AG04450 (cell line): ENCODE data around the gene ATP2A3. TPM values are rescaled to one million over a fixed set of nuclear protein-coding genes. Genes with fewer than 3 reads are reported as not detected.

Experiments
- CTCF ChIA-PET: fragments of 300-600, 350-600 bp; formaldehyde crosslinking; extraction: SDS; loops from one replicate; lab custom pipeline; 2022; ENCODE audit warnings: antibody characterized with exemption, inconsistent platforms; lab: Charles Lee
- POLR2A ChIA-PET: fragments of 350-600 bp; formaldehyde crosslinking; extraction: SDS; loops from one replicate; lab custom pipeline; 2021; ENCODE audit warnings: antibody characterized with exemption, inconsistent platforms; lab: Yijun Ruan, JAX
- DNase-seq: peaks from one replicate; pipeline ENCODE4 v3.0.0-alpha.2; 2011; ENCODE audit warnings: low read depth, low spot score
- H3K27ac ChIP-seq: one replicate; pipeline ENCODE4 v1.5.1; 2012; ENCODE audit warnings: low read depth, low read length, control low read depth
- H3K27me3 ChIP-seq: one replicate; pipeline ENCODE4 v1.6.0; 2012; ENCODE audit warnings: low read length; ENCODE audit not compliant: control insufficient read depth, insufficient read depth
- H3K4me3 ChIP-seq: 2 replicates; pipeline ENCODE4 v1.5.1; 2011; ENCODE audit warnings: mild to moderate bottlenecking, low read depth, low read length, control low read depth
- H3K9me3 ChIP-seq: 2 replicates; pipeline ENCODE4 v1.5.1; 2012; ENCODE audit warnings: low read length; ENCODE audit not compliant: control insufficient read depth, insufficient read depth
- CTCF ChIP-seq: IDR thresholded peaks from 2 replicates; pipeline ENCODE4 v1.5.1; 2011; ENCODE audit warnings: low read depth, low read length, control low read depth, inconsistent platforms
- polyA plus RNA-seq: library from polyadenylated mRNA; depleted of rRNA; stranded (reverse); fragments of >200 nt; gene quantifications from 2 replicates; pipeline ENCODE4 v1.2.3, GENCODE V29; 2011

ATP2A3 gene
- polyA plus RNA-seq, 1 experiment, result 0.46 TPM

GRCh38 chr17:3924512-3925350, 39.5 kb downstream of the ATP2A3 start:
- peaks cover 26% of the 10 kb centered on the region for H3K27me3 ChIP-seq
- no peak overlapping the region for H3K4me3 ChIP-seq
- CTCF ChIA-PET, result interaction anchor here (0.5 to 1.2 kb wide), 3 partner anchors 10 to 81 kb away, joined by 3 to 4 read pairs (median 3); no protein-coding TSS in a partner anchor
- no peak for DNase-seq
- no peak overlapping the region for H3K27ac ChIP-seq
- no peaks in the 10 kb centered on the region; the same call in 1 of the 2 replicates for H3K9me3 ChIP-seq
- TF ChIP-seq CTCF, result no peak
- POLR2A ChIA-PET, result no interaction called here

GRCh38 chr17:3923466-3924190, 40.6 kb downstream of the ATP2A3 start:
- CTCF ChIA-PET, result interaction anchor here (1.2 to 1.3 kb wide), 3 partner anchors 10 to 11 kb away, joined by 3 to 5 read pairs (median 3); no protein-coding TSS in a partner anchor
- no peak for TF ChIP-seq CTCF
- H3K27ac ChIP-seq, result no peak overlapping the region
- H3K27me3 ChIP-seq, result peaks cover 26% of the 10 kb centered on the region
- no peak for DNase-seq
- POLR2A ChIA-PET, result no interaction called here
- H3K4me3 ChIP-seq, result no peak overlapping the region
- no peaks in the 10 kb centered on the region; the same call in 1 of the 2 replicates for H3K9me3 ChIP-seq

- ChIA-PET CTCF (interaction anchor here (1.3 kb wide), 1 partner anchor 9 kb away, joined by 5 read pairs; no protein-coding TSS in a partner anchor), POLR2A (no interaction called here)
- Histone ChIP-seq H3K9me3 (no peaks in the 10 kb centered on the region; the same call in 1 of the 2 replicates), H3K27me3 (peaks cover 26% of the 10 kb centered on the region), H3K4me3 (no peak overlapping the region), H3K27ac (no peak overlapping the region)
- DNase-seq, result no peak
- no peak for TF ChIP-seq CTCF
Measured at GRCh38 chr17:3922765-3923164, 41.5 kb downstream of the ATP2A3 start.

- no peaks in the 10 kb centered on the region; the same call in 1 of the 2 replicates for H3K9me3 ChIP-seq
- peaks cover 29% of the 10 kb centered on the region for H3K27me3 ChIP-seq
- no peak for DNase-seq
- H3K4me3 ChIP-seq, result no peak overlapping the region
- POLR2A ChIA-PET, result no interaction called here
- TF ChIP-seq CTCF, result no peak
- no peak overlapping the region for H3K27ac ChIP-seq
- CTCF ChIA-PET, result no interaction called here
Measured at GRCh38 chr17:3921502-3922319, 42.5 kb downstream of the ATP2A3 start.
